ENCODE data around the gene TSPAN18.

TSPAN18 gene

DNA sequence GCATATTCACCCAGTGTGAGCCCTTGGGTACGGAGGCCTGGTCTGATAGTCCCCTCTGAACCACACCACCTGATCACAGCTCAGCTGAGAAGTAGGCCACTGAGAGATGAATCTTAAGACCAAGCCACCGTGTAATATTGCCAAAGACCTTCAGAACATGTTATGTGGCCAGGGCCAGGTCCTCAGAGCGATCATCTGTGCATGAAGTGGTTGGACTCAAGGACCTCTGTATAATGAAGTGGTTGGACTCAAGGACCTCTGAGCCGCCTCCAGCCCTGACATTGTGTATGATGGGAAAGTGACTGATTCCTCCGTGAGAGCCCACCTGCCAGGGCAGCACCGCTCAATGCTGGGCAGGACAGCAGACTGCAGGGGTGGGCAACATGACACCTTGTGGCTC, 153.7 kb downstream of the TSPAN18 start:
- TF ChIP-seq, protein P1, sequence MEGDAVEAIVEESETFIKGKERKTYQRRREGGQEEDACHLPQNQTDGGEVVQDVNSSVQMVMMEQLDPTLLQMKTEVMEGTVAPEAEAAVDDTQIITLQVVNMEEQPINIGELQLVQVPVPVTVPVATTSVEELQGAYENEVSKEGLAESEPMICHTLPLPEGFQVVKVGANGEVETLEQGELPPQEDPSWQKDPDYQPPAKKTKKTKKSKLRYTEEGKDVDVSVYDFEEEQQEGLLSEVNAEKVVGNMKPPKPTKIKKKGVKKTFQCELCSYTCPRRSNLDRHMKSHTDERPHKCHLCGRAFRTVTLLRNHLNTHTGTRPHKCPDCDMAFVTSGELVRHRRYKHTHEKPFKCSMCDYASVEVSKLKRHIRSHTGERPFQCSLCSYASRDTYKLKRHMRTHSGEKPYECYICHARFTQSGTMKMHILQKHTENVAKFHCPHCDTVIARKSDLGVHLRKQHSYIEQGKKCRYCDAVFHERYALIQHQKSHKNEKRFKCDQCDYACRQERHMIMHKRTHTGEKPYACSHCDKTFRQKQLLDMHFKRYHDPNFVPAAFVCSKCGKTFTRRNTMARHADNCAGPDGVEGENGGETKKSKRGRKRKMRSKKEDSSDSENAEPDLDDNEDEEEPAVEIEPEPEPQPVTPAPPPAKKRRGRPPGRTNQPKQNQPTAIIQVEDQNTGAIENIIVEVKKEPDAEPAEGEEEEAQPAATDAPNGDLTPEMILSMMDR (IDR thresholded peaks at IDR 0.05; ENCODE audit: insufficient read depth, missing control alignments): no peak
- FAIRE-seq (no peak), DNase-seq (ENCODE audit: insufficient read length, low spot score) (no peak)

DNA sequence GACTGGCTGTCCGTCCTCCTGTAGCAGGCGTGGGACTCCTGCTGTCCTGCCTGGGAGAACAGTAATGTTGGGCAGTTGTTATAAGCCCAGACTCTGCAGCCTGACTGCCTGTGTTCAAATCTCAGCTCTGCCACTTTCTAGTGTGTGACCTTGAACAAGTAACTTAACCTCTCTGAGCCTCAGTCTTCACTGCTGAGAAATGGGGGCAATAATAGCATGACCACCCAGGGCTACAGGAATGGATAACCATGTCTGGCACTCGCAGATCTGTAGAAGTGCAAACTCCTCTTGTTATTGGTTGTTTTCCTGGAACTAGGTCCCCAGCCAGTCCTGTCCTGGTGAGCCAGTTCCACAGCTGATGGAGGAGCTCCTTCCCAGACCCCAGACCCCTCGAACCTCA, 154.2 kb downstream of the TSPAN18 start:
- TF ChIP-seq, protein P1 (IDR thresholded peaks at IDR 0.05; ENCODE audit: insufficient read depth, missing control alignments): no peak
- no peak for FAIRE-seq
- no peak for DNase-seq (ENCODE audit: insufficient read length, low spot score)

DNA sequence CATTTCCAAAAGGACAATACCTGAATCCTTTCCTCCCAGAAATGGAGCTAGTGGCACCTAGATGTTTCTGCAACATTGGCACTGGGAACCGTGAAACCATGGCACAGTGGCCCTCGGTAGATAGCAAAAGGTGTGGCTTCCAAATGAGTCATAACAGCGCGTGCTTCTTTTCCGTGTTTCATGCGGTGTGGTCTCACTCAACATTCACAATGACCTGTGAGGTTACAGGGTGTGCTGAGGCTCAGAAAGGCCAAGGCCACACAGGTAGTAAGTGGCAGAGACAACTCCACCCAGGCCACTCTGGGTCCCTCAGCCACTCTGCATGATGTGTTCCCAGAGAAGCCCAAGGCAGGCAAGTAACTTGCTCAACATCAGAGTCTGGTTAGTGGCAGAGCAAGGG, 156.5 kb downstream of the TSPAN18 start:
- no peak for DNase-seq (ENCODE audit: insufficient read length, low spot score)
- TF ChIP-seq, protein P1 (IDR thresholded peaks at IDR 0.05; ENCODE audit: insufficient read depth, missing control alignments): no peak

DNA sequence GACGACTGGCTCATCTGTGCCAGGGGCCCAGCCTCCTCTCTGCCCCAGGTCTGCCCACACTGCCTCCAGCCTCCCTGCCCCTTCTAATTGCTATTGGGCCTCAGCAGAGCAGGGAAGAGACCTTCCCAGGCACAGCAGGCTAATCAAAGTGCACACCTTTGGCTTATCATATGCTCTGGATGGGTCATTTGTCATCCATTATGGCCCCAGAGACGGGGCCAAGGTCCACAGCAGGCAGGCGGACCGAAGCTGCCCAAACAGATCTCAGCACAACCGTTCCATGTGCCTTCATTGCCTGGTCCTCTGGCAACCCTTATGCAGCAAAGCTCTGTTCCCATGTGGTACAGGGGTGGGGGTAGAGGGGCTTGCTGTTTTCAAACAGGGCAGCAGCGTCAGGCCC, 157.3 kb downstream of the TSPAN18 start:
- FAIRE-seq (no peak), DNase-seq (ENCODE audit: insufficient read length, low spot score) (no peak)
- TF ChIP-seq, protein P1 (IDR thresholded peaks at IDR 0.05; ENCODE audit: insufficient read depth, missing control alignments): no peak

More for the DNA sequence above, 156.5 kb downstream of the TSPAN18 start:
- no peak for FAIRE-seq

DNA sequence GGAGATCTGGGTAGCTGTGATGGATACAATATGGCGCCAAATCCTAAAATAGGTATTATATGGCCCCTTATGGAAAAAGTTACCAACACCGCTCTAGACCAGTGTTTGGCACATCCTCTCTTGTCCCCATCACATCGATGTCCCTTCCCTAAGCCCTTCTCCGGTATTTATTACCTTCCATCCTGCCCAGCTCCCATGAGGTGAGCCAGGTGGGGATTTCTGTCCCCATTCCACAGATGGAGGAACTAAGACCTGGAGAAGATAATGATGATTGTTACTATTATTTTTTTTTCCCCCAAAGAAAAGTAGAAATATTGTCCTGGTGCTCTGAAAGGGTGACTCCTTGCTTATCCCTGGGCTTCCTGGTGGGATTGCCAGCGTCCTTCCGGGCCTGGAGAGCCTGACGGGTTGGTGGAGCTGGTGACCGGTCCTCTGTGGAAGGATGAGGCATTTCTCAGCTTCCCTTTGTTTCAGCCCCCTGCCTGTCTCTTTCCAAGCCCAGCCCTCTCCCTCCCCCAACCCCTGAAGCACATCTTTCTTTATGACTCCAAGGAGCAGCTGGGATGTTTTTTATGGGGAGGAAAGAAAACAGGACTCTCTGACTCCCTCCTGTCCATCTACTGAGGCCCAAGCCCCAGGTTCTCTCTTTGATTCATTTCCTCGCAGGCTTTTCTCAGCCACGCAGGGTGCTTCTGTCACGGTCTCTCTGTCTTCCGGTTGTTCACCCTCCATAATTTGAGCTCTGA, 158.5 kb downstream of the TSPAN18 start:
- TF ChIP-seq, protein P1 (IDR thresholded peaks at IDR 0.05; ENCODE audit: insufficient read depth, missing control alignments): no peak
- FAIRE-seq: no peak
- no peak for DNase-seq (ENCODE audit: insufficient read length, low spot score)

DNA sequence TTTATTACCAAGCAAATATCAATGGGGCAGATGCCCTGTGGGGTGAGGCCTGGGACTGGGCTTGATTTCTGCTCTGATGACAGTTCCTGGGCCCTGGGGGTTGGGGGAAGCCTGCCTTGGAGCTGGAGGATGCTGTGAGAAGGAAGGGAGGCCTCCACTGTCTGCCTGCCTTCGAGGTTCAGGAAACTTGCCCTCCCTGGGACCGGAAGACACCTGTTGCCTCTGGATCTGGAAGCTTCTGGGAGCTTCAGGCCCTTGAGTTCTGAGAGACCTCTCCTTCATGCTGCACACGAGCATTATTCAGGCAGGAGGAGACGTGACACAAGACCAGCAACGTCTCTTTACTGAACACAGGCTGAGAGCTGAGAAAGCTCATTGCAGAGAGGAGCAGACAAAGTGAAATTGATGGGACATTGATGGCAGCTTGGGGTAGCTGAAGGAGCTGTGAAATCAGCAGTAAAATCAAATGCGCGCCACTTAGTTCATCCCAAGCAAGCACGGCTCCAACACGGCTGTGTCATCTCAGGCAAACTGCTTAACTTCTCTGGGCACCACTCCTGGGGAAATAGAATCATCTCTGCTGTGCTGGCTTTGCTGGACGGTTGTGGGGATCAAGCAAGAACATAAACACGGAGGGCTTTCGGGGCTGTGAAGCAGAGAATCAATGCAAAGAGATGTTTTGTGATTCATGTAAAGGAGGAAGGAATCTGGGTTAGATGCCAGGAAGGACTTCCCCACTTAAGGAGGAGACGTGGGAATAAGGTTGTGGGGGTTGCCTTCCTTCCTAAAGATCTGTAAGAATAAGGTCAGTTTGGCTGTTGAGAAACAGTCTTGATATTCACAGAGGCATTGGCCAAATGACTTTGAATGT, 159.4 kb downstream of the TSPAN18 start:
- DNase-seq (ENCODE audit: insufficient read length, low spot score): no peak
- TF ChIP-seq, protein P1 (IDR thresholded peaks at IDR 0.05; ENCODE audit: insufficient read depth, missing control alignments): no peak
- FAIRE-seq: no peak

DNA sequence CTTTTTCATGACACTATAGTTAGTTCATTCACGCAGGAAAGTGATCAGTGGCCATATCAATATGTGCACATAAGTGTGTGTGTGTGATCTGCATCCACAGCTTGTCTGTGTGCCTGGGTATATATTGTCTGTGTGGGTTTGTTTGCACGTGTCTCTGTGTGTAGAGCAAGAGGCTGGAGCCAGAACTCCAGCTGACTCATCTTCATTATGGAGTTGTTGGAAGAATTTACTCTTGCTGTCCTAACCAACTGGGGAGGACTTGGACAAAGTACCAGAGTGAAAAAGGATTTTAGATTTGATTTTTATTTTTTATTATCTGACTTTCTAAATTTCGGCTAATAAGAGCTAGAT, 160.0 kb downstream of the TSPAN18 start:
- TF ChIP-seq, protein P1 (IDR thresholded peaks at IDR 0.05; ENCODE audit: insufficient read depth, missing control alignments): no peak
- DNase-seq (ENCODE audit: insufficient read length, low spot score): no peak
- no peak for FAIRE-seq

Data from D721Med (cell line).